ENCODE data around the gene KCNQ4. TPM values are rescaled to one million over a fixed set of nuclear protein-coding genes. Genes with fewer than 3 reads are reported as not detected.
A peak's percentile ranks its signal among the peaks of the same experiment; 100 is the strongest.

Gene KCNQ4
- total RNA-seq, 2 experiments from 2014 or later = 0.38 to 0.43 TPM

DNA sequence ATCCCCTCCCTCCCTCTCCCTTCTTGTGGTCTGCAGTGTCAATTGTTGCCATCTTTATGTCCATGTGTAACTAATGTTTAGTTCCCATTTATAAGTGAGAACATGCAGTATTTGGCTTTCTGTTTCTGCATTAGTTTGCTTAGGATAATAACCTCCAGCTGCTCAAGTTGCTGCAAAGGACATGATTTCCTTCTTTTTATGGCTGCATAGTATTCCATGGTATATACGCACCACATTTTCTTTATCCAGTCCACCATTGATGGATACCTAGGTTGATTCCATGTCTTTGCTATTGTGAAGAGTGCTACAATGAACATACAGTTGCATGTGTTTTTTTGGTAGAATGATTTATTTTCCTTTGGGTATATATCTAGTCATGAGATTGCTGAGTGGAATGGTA, 62.3 kb downstream of the KCNQ4 start:
- intact Hi-C loops (cut with micrococcal nuclease) = loop anchor here (5.0 kb wide), 1 partner anchor 234 kb away; no protein-coding TSS in a partner anchor
- POLR2A ChIA-PET = no interaction called here
- ATAC-seq = no peak

DNA sequence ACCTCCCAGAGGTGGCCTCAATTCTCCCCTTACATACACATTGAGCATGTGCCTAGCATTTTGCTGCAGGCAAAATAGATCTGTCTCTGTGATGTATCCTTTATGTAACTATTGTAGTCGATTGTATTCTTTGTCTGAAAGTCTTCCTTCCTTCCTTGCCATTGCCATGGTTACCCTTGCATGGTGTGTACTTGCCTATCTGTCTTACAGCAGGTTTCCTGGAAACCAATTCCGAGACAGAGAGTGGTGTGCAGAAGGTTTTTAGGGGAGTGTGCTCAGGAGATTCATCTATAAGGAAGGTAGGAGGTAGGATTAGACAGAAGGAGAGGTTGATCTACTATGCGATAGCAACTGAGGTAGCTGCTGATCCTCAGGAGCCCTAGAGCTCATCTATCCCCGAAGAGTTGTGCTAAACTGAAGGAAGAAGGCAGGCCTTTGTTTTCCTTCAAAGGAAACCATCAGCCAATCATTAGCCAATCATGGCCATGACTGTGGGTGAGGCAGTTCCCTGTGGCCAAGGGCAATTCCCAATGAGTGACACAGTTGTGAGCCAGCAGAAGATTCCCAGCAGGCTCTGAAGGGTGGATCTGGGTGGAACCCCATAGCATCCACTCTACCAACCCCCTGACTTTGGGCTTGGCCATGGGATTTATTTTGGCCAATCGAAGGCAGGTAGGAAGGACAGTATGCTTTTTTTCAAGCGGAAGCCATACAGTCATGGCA, 63.6 kb downstream of the KCNQ4 start:
- no peaks in the 10 kb centered on the region for H3K36me3 Mint-ChIP-seq (ENCODE audit: low read depth)
- ATAC-seq = no peak
- H3K9me3 Mint-ChIP-seq = no peaks in the 10 kb centered on the region
- DNase-seq = no peak
- ChIA-PET POLR2A (no interaction called here), CTCF (interaction anchor here (0.9 to 5.9 kb wide), 5 partner anchors 13 to 222 kb away, joined by 3 to 169 read pairs (median 42); partner anchors contain the start of gene CITED4)
- H3K4me3 Mint-ChIP-seq = no peak overlapping the region
- no peak overlapping the region for H3K27ac Mint-ChIP-seq
- H3K27me3 Mint-ChIP-seq = no peaks in the 10 kb centered on the region
- H3K4me1 Mint-ChIP-seq (ENCODE audit: low read depth) = peaks cover 16% of the 10 kb centered on the region
- TF ChIP-seq, protein P1, sequence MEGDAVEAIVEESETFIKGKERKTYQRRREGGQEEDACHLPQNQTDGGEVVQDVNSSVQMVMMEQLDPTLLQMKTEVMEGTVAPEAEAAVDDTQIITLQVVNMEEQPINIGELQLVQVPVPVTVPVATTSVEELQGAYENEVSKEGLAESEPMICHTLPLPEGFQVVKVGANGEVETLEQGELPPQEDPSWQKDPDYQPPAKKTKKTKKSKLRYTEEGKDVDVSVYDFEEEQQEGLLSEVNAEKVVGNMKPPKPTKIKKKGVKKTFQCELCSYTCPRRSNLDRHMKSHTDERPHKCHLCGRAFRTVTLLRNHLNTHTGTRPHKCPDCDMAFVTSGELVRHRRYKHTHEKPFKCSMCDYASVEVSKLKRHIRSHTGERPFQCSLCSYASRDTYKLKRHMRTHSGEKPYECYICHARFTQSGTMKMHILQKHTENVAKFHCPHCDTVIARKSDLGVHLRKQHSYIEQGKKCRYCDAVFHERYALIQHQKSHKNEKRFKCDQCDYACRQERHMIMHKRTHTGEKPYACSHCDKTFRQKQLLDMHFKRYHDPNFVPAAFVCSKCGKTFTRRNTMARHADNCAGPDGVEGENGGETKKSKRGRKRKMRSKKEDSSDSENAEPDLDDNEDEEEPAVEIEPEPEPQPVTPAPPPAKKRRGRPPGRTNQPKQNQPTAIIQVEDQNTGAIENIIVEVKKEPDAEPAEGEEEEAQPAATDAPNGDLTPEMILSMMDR (IDR thresholded peaks at IDR 0.05) = no peak
- intact Hi-C loops (cut with micrococcal nuclease) = loop anchor here (5.0 kb wide), 1 partner anchor 235 kb away; no protein-coding TSS in a partner anchor

More for the DNA sequence above, 62.3 kb downstream of the KCNQ4 start:
- no peak for DNase-seq
- no peaks in the 10 kb centered on the region for H3K27me3 Mint-ChIP-seq
- CTCF ChIA-PET = interaction anchor here (2.1 to 5.9 kb wide), 3 partner anchors 71 to 105 kb away, joined by 19 to 169 read pairs (median 73); no protein-coding TSS in a partner anchor
- peaks cover 21% of the 10 kb centered on the region for H3K4me1 Mint-ChIP-seq (ENCODE audit: low read depth)
- no peak overlapping the region for H3K27ac Mint-ChIP-seq
- no peak overlapping the region for H3K4me3 Mint-ChIP-seq
- TF ChIP-seq, protein P1 (IDR thresholded peaks at IDR 0.05) = no peak
- H3K9me3 Mint-ChIP-seq = no peaks in the 10 kb centered on the region
- no peaks in the 10 kb centered on the region for H3K36me3 Mint-ChIP-seq (ENCODE audit: low read depth)

GRCh38 chr1:40848530-40849189, 65.1 kb downstream of the KCNQ4 start:
- Mint-ChIP-seq H3K9me3 (no peaks in the 10 kb centered on the region), H3K36me3 (ENCODE audit: low read depth) (no peaks in the 10 kb centered on the region), H3K4me1 (ENCODE audit: low read depth) (peaks cover 16% of the 10 kb centered on the region), H3K27me3 (no peaks in the 10 kb centered on the region), H3K4me3 (no peak overlapping the region), H3K27ac (no peak overlapping the region)
- TF ChIP-seq, protein P1 (IDR thresholded peaks at IDR 0.05) = peak; percentile 19
- intact Hi-C loops (cut with micrococcal nuclease) = loop anchor here (5.0 kb wide), 1 partner anchor 236 kb away; no protein-coding TSS in a partner anchor
- ATAC-seq (no peak), DNase-seq (peak; percentile 15)
- ChIA-PET POLR2A (no interaction called here), CTCF (interaction anchor here (1.0 to 5.9 kb wide), 15 partner anchors 12 to 236 kb away, joined by 3 to 169 read pairs (median 5); partner anchors contain the start of gene CITED4)

DNA sequence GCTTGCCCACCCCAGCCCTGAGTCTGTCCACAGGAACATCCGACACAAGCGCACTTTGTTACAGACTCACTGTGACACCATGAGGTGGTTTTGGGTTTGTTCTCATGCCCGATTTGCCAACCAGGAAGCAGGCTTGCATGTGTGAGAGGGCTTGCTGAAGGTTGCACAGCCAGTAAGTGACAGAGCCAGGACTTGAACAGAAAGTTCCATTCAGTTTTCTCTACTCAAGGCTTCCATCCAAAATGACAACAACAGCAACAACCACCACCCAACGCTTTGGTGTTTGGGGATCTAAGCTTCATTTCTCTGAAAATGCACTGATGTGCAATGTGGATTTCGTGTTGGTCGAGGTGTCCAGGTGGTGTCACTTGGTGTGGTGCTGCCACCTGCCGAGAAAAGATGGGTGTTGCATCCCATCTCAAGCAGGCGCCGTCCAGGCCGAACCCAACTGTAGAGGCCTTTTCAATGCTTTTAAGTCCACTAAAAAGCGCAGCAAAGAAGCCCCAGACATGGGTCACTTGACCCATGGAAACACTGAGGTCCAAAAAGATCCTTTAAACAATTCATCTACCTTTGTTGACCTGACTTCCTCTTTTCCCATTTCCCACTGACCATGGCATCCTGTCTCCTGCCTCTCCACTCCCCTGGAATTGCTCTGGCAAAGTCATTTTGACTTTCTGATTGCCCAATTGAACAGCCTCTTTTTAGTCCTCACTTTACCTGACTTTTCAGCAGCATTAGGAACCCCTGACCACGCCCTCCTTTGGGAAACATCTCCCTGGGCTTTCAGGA, 66.4 kb downstream of the KCNQ4 start:
- CTCF ChIA-PET = interaction anchor here (0.6 to 5.9 kb wide), 45 partner anchors 10 to 318 kb away, joined by 3 to 169 read pairs (median 4); partner anchors contain the start of genes CITED4, NFYC and ZNF684
- TF ChIP-seq, protein P1 (IDR thresholded peaks at IDR 0.05) = peak; percentile 86
- peak overlapping the region; percentile 22 for H3K4me3 Mint-ChIP-seq
- peak overlapping the region; percentile 49 for H3K27ac Mint-ChIP-seq
- ATAC-seq (peak; percentile 92), DNase-seq (peak; percentile 85)
- H3K4me1 Mint-ChIP-seq (ENCODE audit: low read depth) = peaks cover 12% of the 10 kb centered on the region
- POLR2A ChIA-PET = interaction anchor here (0.8 to 1.8 kb wide), 4 partner anchors 13 to 121 kb away, joined by 3 to 9 read pairs (median 5); partner anchors contain the start of gene CITED4
- H3K36me3 Mint-ChIP-seq (ENCODE audit: low read depth) = no peaks in the 10 kb centered on the region
- intact Hi-C loops (cut with micrococcal nuclease) = loop anchor here (2.0 to 5.0 kb wide), 2 partner anchors 75 to 238 kb away; no protein-coding TSS in a partner anchor
- no peaks in the 10 kb centered on the region for H3K9me3 Mint-ChIP-seq
- H3K27me3 Mint-ChIP-seq = no peaks in the 10 kb centered on the region

Data from activated CD8-positive, alpha-beta T cell treated with anti-CD3 and anti-CD28 coated beads for 36 hours (primary cell).